GM12878 (cell line): ENCODE results near the gene TNFSF15. TPM values are rescaled to one million over a fixed set of nuclear protein-coding genes. Genes with fewer than 3 reads are reported as not detected.

ENCODE experiments used
- ATAC-seq: fragments of 200-7000 bp; cut with Tn5 transposase; 3 replicates; pipeline ENCODE4 v1.9.1; 2020; ENCODE audit warnings: mild to moderate bottlenecking, moderate library complexity
- BruUV-seq: library from RNA; stranded (reverse); fragments of 400-500 nt; replicated peaks from 2 replicates; lab custom pipeline; 2021; lab: Mats Ljungman, UMichigan
- CTCF ChIA-PET: fragments of 300-600 bp; sonication (Branson Sonifier 250); formaldehyde crosslinking; extraction: SDS; loops from one replicate; lab custom pipeline; 2021; ENCODE audit warnings: inconsistent platforms; lab: Yijun Ruan, JAX
- POLR2A ChIA-PET: fragments of 350-600 bp; formaldehyde crosslinking; extraction: SDS; loops from one replicate; lab custom pipeline; 2021; ENCODE audit warnings: inconsistent platforms; lab: Charles Lee
- RAD21 ChIA-PET: fragments of 300-600 bp; sonication (Branson Sonifier 250); formaldehyde crosslinking; loops from one replicate; lab custom pipeline; 2023; ENCODE audit warnings: antibody characterized with exemption; ENCODE audit not compliant: unreplicated experiment; lab: Charles Lee
- SMC1A ChIA-PET: fragments of 300-600 bp; sonication (Branson Sonifier 250); formaldehyde crosslinking; loops from one replicate; lab custom pipeline; 2023; ENCODE audit not compliant: unreplicated experiment, uncharacterized antibody; lab: Charles Lee
- DNase-seq: peaks from one replicate; pipeline ENCODE4 v3.0.0-alpha.2; 2011; ENCODE audit warnings: low read depth, low spot score
- FAIRE-seq: peaks from 3 replicates; lab custom pipeline; 2011; peaks lifted over from hg19 to GRCh38; lab: Jason Lieb, UNC
- H2AFZ ChIP-seq: 2 replicates; pipeline ENCODE4 v1.6.0; 2011; ENCODE audit warnings: low read depth, low read length, control low read depth; ENCODE audit not compliant: control insufficient read depth
- H3K27ac ChIP-seq: 2 replicates; pipeline ENCODE4 v1.5.1; 2011; ENCODE audit warnings: control low read depth; ENCODE audit not compliant: control insufficient read depth, insufficient read depth
- H3K27me3 ChIP-seq, 2 experiments: replicated peaks in 1 of 2; 2 replicates each; pipeline versions ENCODE4 v1.6.0 to v1.6.1; 2011; ENCODE audit warnings: low read length in 1 of 2; ENCODE audit not compliant: control insufficient read depth in 2 of 2, insufficient read depth in 2 of 2
- H3K36me3 ChIP-seq, 2 experiments: 2 replicates each; pipeline ENCODE4 v1.5.1; 2011; ENCODE audit warnings: low read length in 1 of 2; ENCODE audit not compliant: control insufficient read depth in 2 of 2, insufficient read depth in 2 of 2
- H3K4me1 ChIP-seq: 2 replicates; pipeline ENCODE4 v1.6.1; 2011; ENCODE audit warnings: mild to moderate bottlenecking, low read length, moderate library complexity, mixed read lengths; ENCODE audit not compliant: control insufficient read depth, insufficient read depth
- H3K4me2 ChIP-seq: 2 replicates; pipeline ENCODE4 v1.6.0; 2011; ENCODE audit warnings: control low read depth; ENCODE audit not compliant: control insufficient read depth, insufficient read depth
- H3K4me3 ChIP-seq: fragments of 200-600 bp; sonication (generic); 2 replicates; pipeline ENCODE4 v1.5.1; 2016
- H3K79me2 ChIP-seq: 2 replicates; pipeline ENCODE4 v1.6.0; 2011; ENCODE audit warnings: low read length; ENCODE audit not compliant: control insufficient read depth, insufficient read depth
- H3K9ac ChIP-seq: 2 replicates; pipeline ENCODE4 v1.8.0; 2011; ENCODE audit warnings: low read length, control low read depth, mixed read lengths; ENCODE audit not compliant: control insufficient read depth, insufficient read depth
- H3K9me3 ChIP-seq: replicated peaks from 3 replicates; pipeline ENCODE4 v1.5.1; 2011; ENCODE audit warnings: mild to moderate bottlenecking, low read length; ENCODE audit not compliant: control insufficient read depth, insufficient read depth
- H4K20me1 ChIP-seq: 2 replicates; pipeline ENCODE4 v1.6.0; 2011; ENCODE audit not compliant: control insufficient read depth, insufficient read depth
- CBX5 ChIP-seq: sonication (generic); IDR thresholded peaks from 2 replicates; pipeline ENCODE4 v1.6.1; 2016; ENCODE audit warnings: low read depth, moderate library complexity, mild to moderate bottlenecking, inconsistent platforms
- CREB1 ChIP-seq: IDR thresholded peaks from 2 replicates; pipeline ENCODE4 v1.6.1; 2012; ENCODE audit warnings: low read depth, mild to moderate bottlenecking, inconsistent platforms
- E2F4 ChIP-seq: IDR thresholded peaks from 2 replicates; pipeline ENCODE4 v1.6.1; 2012; ENCODE audit warnings: low read depth, low read length, improper control_type of control experiment
- ESRRA ChIP-seq: IDR thresholded peaks from 2 replicates; pipeline ENCODE4 v1.6.1; 2012; ENCODE audit warnings: mild to moderate bottlenecking, low read length, improper control_type of control experiment
- GABPA ChIP-seq: IDR thresholded peaks from 2 replicates; pipeline ENCODE4 v1.6.1; 2014; ENCODE audit warnings: antibody characterized with exemption, low read depth, mild to moderate bottlenecking, inconsistent platforms
- IKZF2 ChIP-seq, 2 experiments: fragments of 450-650 bp; IDR thresholded peaks; 2 replicates each; pipeline ENCODE4 v1.6.1; 2017; ENCODE audit warnings: mild to moderate bottlenecking in 2 of 2, moderate library complexity in 2 of 2
- IRF5 ChIP-seq: fragments of 450-650 bp; IDR thresholded peaks from 2 replicates; pipeline ENCODE4 v1.6.1; 2017; ENCODE audit warnings: borderline replicate concordance
- MEF2A ChIP-seq: IDR thresholded peaks from 2 replicates; pipeline ENCODE4 v1.6.1; 2011; ENCODE audit warnings: low read depth, mild to moderate bottlenecking, low read length, moderate library complexity; ENCODE audit not compliant: insufficient read depth
- PKNOX1 ChIP-seq: fragments of 450-650 bp; IDR thresholded peaks from 2 replicates; pipeline ENCODE4 v1.6.1; 2016; ENCODE audit warnings: mild to moderate bottlenecking
- RAD21 ChIP-seq: IDR thresholded peaks from 2 replicates; pipeline ENCODE4 v1.6.1; 2011; ENCODE audit warnings: mild to moderate bottlenecking, low read depth, low read length, moderate library complexity; ENCODE audit not compliant: insufficient read depth
- SP1 ChIP-seq: IDR thresholded peaks from one replicate; pipeline ENCODE4 v1.6.1; 2011; ENCODE audit warnings: low read depth, low read length
- TCF12 ChIP-seq: IDR thresholded peaks from 2 replicates; pipeline ENCODE4 v1.6.1; 2011; ENCODE audit warnings: low read depth, mild to moderate bottlenecking, low read length
- YBX1 ChIP-seq: fragments of 450-650 bp; IDR thresholded peaks from 2 replicates; pipeline ENCODE4 v1.6.1; 2016; ENCODE audit warnings: antibody characterized with exemption
- YY1 ChIP-seq: IDR thresholded peaks from 2 replicates; pipeline ENCODE4 v1.6.1; 2011; ENCODE audit warnings: low read depth, mild to moderate bottlenecking, low read length
- WGBS: methylation state at CpG from one replicate; pipeline ENCODE4 v1.1.6; 2016; ENCODE audit warnings: low lambda C conversion rate; ENCODE audit not compliant: insufficient replicate concordance, insufficient coverage; ENCODE audit errors: missing lambda C conversion rate; 5-methylcytosine and 5-hydroxymethylcytosine counted together
- in situ Hi-C: fragments of 300-500 bp; cut with MboI; formaldehyde crosslinking; loops from 9 replicates; pipeline ENCODE4 v1.14.3; 2018; ENCODE audit warnings: mixed read lengths
- intact Hi-C: fragments of 100-400 bp; cut with micrococcal nuclease; formaldehyde crosslinking; loops from one replicate; pipeline ENCODE4 v1.14.2; 2022; ENCODE audit not compliant: unreplicated experiment
- polyA plus RNA-seq, 11 experiments: library from polyadenylated mRNA; depleted of rRNA in 4 of 11; unstranded in 6 of 11; stranded (reverse) in 5 of 11; fragments of >200 nt; fragmentation: Nextera tagmentation in 4 of 11; fragmentation: Illumina TruSeq in 1 of 11; extraction: Ambion mirVana in 4 of 11; extraction: Trizol in 1 of 11; gene quantifications; 1 replicate in 1 of 11; 2 replicates in 10 of 11; pipeline versions ENCODE4 v1.2.1 to v1.2.3, GENCODE V29; 2011 to 2016; ENCODE audit warnings: inconsistent platforms in 2 of 11, missing spikeins in 2 of 11, low read depth in 1 of 11
- total RNA-seq, 4 experiments: library from RNA; depleted of rRNA in 3 of 4; stranded (reverse); fragments of >200 nt in 3 of 4; fragmentation: Illumina TruSeq in 1 of 4; extraction: Trizol in 1 of 4; gene quantifications; 2 replicates each; pipeline versions ENCODE4 v1.2.1 to v1.2.3, GENCODE V29; 2013 to 2021

Gene TNFSF15
- total and polyA plus RNA-seq, 10 of the 15 experiments (the other 5 are each of a cell fraction or from before 2014, with no cell fraction given), result 0.03 TPM; not detected in 9

- Histone ChIP-seq H3K9me3 (no peaks in the 10 kb centered on the region), H3K27ac (no peak overlapping the region), H3K27me3 (no peaks in the 10 kb centered on the region), H2AFZ (no peak overlapping the region), H3K4me1 (no peaks in the 10 kb centered on the region), H3K9ac (no peak overlapping the region), H4K20me1 (no peaks in the 10 kb centered on the region), H3K36me3 (no peaks in the 10 kb centered on the region), H3K79me2 (no peaks in the 10 kb centered on the region), H3K4me2 (no peak overlapping the region), H3K4me3 (no peak overlapping the region)
- CTCF ChIA-PET, result no interaction called here
- 8% methylated on average over 3 of the region's 3 CpGs for WGBS
- SMC1A ChIA-PET, result no interaction called here
- POLR2A ChIA-PET, result no interaction called here
- FAIRE-seq, result no peak
- intact Hi-C loops, result no loop called here
- RAD21 ChIA-PET, result no interaction called here
- ATAC-seq, result no peak
- no TSS peak for BruUV-seq
- DNase-seq, result no peak
- TF ChIP-seq E2F4, result no peak
- TF ChIP-seq IKZF2 (IDR thresholded peaks at IDR 0.05), result no peak
- TF ChIP-seq CREB1, result no peak
- TF ChIP-seq IRF5, result no peak
- TF ChIP-seq MEF2A, result no peak
- TF ChIP-seq GABPA, result no peak
- TF ChIP-seq SP1, result no peak
- no peak for TF ChIP-seq YY1
- TF ChIP-seq ESRRA, result no peak
- no peak for TF ChIP-seq CBX5
- TF ChIP-seq YBX1, result no peak
- no peak for TF ChIP-seq TCF12
- TF ChIP-seq RAD21, result no peak
- no peak for TF ChIP-seq PKNOX1
- in situ Hi-C loops, result no loop called here
Measured at GRCh38 chr9:114745879-114746550, 59.8 kb downstream of the TNFSF15 start.
